CD4-positive, alpha-beta T cell treated with Interleukin-15 for 4 hours (primary cell): Measurements from ENCODE around the gene VEZF1.

Experiments used
- DNase-seq: peaks from one replicate; pipeline ENCODE4 v3.0.0-alpha.2; 2020; ENCODE audit warnings: low spot score

VEZF1 gene

GRCh38 chr17:57949649-57950048 lies 38.4 kb downstream of the VEZF1 start:
- DNase-seq, result no peak

- no peak for DNase-seq
These were observed 39.3 kb downstream of the VEZF1 start for GRCh38 chr17:57948555-57949420.

GRCh38 chr17:57948169-57948554 lies 39.9 kb downstream of the VEZF1 start:
- no peak for DNase-seq

- no peak for DNase-seq
These were observed 40.7 kb downstream of the VEZF1 start for GRCh38 chr17:57947369-57947768.

- peak; percentile 42 for DNase-seq
These were observed 41.2 kb downstream of the VEZF1 start for GRCh38 chr17:57946798-57947358.

- DNase-seq, result no peak
These were observed 41.9 kb downstream of the VEZF1 start for GRCh38 chr17:57945996-57946797.

- DNase-seq, result no peak
These were observed 43.1 kb downstream of the VEZF1 start for GRCh38 chr17:57944908-57945307.

GRCh38 chr17:57943645-57944044 lies 44.4 kb downstream of the VEZF1 start:
- no peak for DNase-seq

GRCh38 chr17:57943140-57943539 lies 44.9 kb downstream of the VEZF1 start:
- no peak for DNase-seq

- no peak for DNase-seq
These were observed 46.4 kb downstream of the VEZF1 start for GRCh38 chr17:57941384-57942370.

- no peak for DNase-seq
These were observed 47.3 kb downstream of the VEZF1 start for GRCh38 chr17:57940653-57941329.

- DNase-seq, result no peak
These were observed 47.8 kb downstream of the VEZF1 start for GRCh38 chr17:57940231-57940630.

GRCh38 chr17:57939797-57940196 lies 48.3 kb downstream of the VEZF1 start:
- DNase-seq, result no peak

- no peak for DNase-seq
These were observed 50.0 kb downstream of the VEZF1 start for GRCh38 chr17:57938061-57938502.

GRCh38 chr17:57937492-57937891 lies 50.6 kb downstream of the VEZF1 start:
- DNase-seq, result no peak

GRCh38 chr17:57935833-57936807 lies 51.9 kb downstream of the VEZF1 start:
- no peak for DNase-seq

GRCh38 chr17:57931488-57932137 lies 56.4 kb downstream of the VEZF1 start:
- no peak for DNase-seq

- DNase-seq, result no peak
These were observed 57.8 kb downstream of the VEZF1 start for GRCh38 chr17:57930239-57930638.

- DNase-seq, result no peak
These were observed 58.7 kb downstream of the VEZF1 start for GRCh38 chr17:57929386-57929785.
